Stimulated activated naive B cell treated with anti-CD40 and anti-IgM and Interleukin-4, amounts not matched to agents 10 μg/mL and 1 μg/mL and 100 μg/mL, for 72 hours (primary cell): Measurements from ENCODE around the gene NDUFAF2.

ENCODE experiments used
- ATAC-seq, 2 donors: fragments of 150-1000 bp; cut with Tn5 transposase; replicated peaks; 2 replicates each; pipeline ENCODE4 v1.10.0; 2021; ENCODE audit warnings: moderate library complexity in 1 of 2
- DNase-seq: peaks from one replicate; pipeline ENCODE4 v3.0.0; 2021
- H3K27ac Mint-ChIP-seq: one replicate; pipeline ENCODE4 v1.8.0; 2022; ENCODE audit warnings: mild to moderate bottlenecking, mixed read lengths
- H3K27me3 Mint-ChIP-seq, 2 donors: one replicate each; pipeline ENCODE4 v1.8.0; 2022; ENCODE audit warnings: mixed read lengths in 2 of 2
- H3K36me3 Mint-ChIP-seq, 2 donors: one replicate each; pipeline ENCODE4 v1.8.0; 2022; ENCODE audit warnings: mixed read lengths in 2 of 2, mild to moderate bottlenecking in 1 of 2
- H3K4me1 Mint-ChIP-seq, 2 donors: one replicate each; pipeline ENCODE4 v1.8.0; 2022; ENCODE audit warnings: mixed read lengths in 2 of 2, mild to moderate bottlenecking in 1 of 2
- H3K4me3 Mint-ChIP-seq, 2 donors: one replicate each; pipeline ENCODE4 v1.8.0; 2022; ENCODE audit warnings: mild to moderate bottlenecking in 2 of 2, mixed read lengths in 2 of 2, moderate library complexity in 1 of 2
- H3K9me3 Mint-ChIP-seq, 2 donors: one replicate each; pipeline ENCODE4 v1.8.0; 2022; ENCODE audit warnings: mixed read lengths in 2 of 2, mild to moderate bottlenecking in 1 of 2

The NDUFAF2 gene

DNA sequence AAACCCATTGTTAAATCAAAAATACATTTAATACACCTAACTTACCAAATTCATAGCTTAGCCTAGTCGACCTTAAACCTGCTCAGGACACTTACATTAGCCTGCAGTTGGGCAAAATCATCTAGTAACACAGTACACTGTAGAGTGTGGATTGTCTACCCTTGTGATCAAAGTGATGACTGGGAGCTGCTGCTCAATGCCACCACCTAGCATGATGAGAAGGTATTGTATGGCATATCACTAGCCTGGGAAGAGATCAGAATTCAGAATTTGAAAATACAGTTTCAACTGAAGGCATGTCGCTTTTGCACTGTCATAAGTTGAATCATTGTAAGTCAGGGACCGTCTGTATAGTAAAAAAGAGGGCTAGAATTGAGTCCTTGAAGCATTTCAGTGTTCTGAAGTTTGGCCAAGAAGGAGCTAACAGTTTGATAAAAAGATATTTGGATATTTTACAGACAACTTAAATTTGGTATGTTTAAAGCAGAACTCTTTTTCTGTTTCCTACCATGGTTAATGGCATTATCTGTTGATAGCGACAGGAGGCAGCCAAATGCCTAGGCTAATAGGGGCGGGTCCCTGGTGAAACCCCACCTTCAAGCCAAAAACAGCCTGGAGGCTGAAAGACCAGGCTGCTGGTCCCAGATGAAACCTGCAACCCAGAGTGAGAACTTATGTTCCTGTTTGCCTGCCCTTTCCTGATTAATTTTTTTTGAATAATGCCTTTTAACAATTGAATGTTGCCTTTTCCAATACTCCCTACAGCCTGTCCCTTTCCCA is 194.3 kb downstream of the NDUFAF2 start:
- ATAC-seq (no peak), DNase-seq (no peak)

DNA sequence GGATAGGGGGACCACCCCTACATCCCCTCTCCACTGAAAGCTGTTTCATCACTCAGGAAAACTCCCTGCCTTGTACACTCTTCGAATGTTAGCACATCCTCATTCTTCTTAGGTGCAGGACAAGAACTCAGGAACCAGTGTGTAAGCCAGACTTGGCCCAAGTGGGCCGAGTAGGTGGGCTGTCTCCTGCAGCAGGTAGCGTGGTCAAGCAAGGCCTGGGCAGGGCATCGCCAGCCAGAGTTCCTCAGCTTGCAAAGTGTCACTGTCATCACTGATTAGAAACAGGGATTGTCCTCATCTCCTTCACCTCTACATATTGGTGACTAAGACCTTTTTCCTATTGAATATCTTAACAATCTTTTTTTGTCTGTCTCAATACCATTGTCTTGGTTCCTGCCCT is 194.9 kb downstream of the NDUFAF2 start:
- DNase-seq (no peak), ATAC-seq (no peak)
- H3K36me3 Mint-ChIP-seq, result no peaks in the 10 kb centered on the region
- no peak overlapping the region for H3K27ac Mint-ChIP-seq
- no peaks in the 10 kb centered on the region for H3K9me3 Mint-ChIP-seq
- H3K4me3 Mint-ChIP-seq, result no peak overlapping the region
- H3K27me3 Mint-ChIP-seq, result no peaks in the 10 kb centered on the region
- no peaks in the 10 kb centered on the region for H3K4me1 Mint-ChIP-seq

More for the DNA sequence above, 194.3 kb downstream of the NDUFAF2 start:
- H3K36me3 Mint-ChIP-seq, result no peaks in the 10 kb centered on the region
- H3K27me3 Mint-ChIP-seq, result no peaks in the 10 kb centered on the region
- H3K9me3 Mint-ChIP-seq, result no peaks in the 10 kb centered on the region
- no peaks in the 10 kb centered on the region for H3K4me1 Mint-ChIP-seq
- H3K4me3 Mint-ChIP-seq, result no peak overlapping the region
- no peak overlapping the region for H3K27ac Mint-ChIP-seq

- H3K27me3 Mint-ChIP-seq, result no peaks in the 10 kb centered on the region
- H3K36me3 Mint-ChIP-seq, result peaks cover 5 to 8% of the 10 kb centered on the region in 2 donors
- no peak overlapping the region for H3K27ac Mint-ChIP-seq
- peaks cover 0 to 4% of the 10 kb centered on the region in 2 donors for H3K9me3 Mint-ChIP-seq
- no peak for ATAC-seq
- H3K4me1 Mint-ChIP-seq, result peaks cover 0 to 4% of the 10 kb centered on the region in 2 donors
- DNase-seq, result no peak
- no peak overlapping the region for H3K4me3 Mint-ChIP-seq
Observed at GRCh38 chr5:61141801-61142200, 196.8 kb downstream of the NDUFAF2 start.

- ATAC-seq, result no peak
- no peak for DNase-seq
- H3K4me3 Mint-ChIP-seq, result no peak overlapping the region
- H3K27ac Mint-ChIP-seq, result no peak overlapping the region
- peaks cover 5 to 8% of the 10 kb centered on the region in 2 donors for H3K36me3 Mint-ChIP-seq
- H3K9me3 Mint-ChIP-seq, result peaks cover 0 to 4% of the 10 kb centered on the region in 2 donors
- peaks cover 0 to 4% of the 10 kb centered on the region in 2 donors for H3K4me1 Mint-ChIP-seq
- H3K27me3 Mint-ChIP-seq, result no peaks in the 10 kb centered on the region
Observed at GRCh38 chr5:61142391-61142790, 197.4 kb downstream of the NDUFAF2 start.

DNA sequence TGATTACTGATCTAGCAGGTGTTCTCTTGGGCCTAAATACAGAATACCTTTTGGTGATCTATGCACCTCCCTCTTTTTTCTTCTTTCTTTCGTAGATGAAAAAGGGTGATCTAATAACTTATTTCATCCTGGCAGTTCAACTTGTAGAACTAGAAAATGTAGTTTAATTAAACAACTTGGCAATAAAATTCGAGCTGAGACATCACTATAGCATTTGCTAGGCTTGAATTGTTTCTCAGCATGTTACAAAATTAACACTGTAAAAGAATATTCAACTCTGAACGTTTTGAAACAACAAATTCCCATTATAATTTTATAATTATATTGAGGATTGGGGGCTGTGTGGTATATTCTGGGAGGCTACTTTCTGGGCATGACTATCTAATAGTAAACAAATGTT is 197.8 kb downstream of the NDUFAF2 start:
- H3K4me3 Mint-ChIP-seq, result no peak overlapping the region
- H3K9me3 Mint-ChIP-seq, result peaks cover 0 to 4% of the 10 kb centered on the region in 2 donors
- H3K4me1 Mint-ChIP-seq, result peaks cover 0 to 4% of the 10 kb centered on the region in 2 donors
- H3K27ac Mint-ChIP-seq, result no peak overlapping the region
- no peaks in the 10 kb centered on the region for H3K27me3 Mint-ChIP-seq
- no peak for DNase-seq
- peaks cover 5 to 9% of the 10 kb centered on the region in 2 donors for H3K36me3 Mint-ChIP-seq
- no peak for ATAC-seq

- Mint-ChIP-seq H3K36me3 (peaks cover 17 to 30% of the 10 kb centered on the region in 2 donors), H3K27me3 (no peaks in the 10 kb centered on the region), H3K4me1 (peaks cover 0 to 4% of the 10 kb centered on the region in 2 donors), H3K9me3 (peaks cover 4 to 8% of the 10 kb centered on the region in 2 donors), H3K27ac (no peak overlapping the region), H3K4me3 (no peak overlapping the region)
- no peak for DNase-seq
- no peak for ATAC-seq
Observed at GRCh38 chr5:61148515-61148914, 203.5 kb downstream of the NDUFAF2 start.

DNA sequence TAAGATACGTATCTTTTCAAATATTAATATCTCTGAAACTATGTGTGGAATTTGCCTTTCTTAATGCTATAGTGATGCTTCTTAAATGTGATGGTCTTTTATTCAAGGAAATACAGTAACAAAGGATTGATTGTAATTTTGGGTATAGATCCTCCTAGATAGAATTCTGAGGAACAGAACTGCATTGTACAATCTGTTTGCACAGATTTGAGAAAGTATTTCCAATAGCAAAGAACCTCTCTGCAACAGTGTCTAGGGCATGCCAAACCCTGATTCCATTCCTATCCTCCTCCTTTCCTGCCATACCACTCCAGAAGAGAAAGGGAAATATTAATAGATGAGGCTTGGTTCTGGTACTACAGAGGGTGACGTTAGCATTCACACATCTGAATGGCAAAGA is 206.9 kb downstream of the NDUFAF2 start:
- H3K27ac Mint-ChIP-seq, result no peak overlapping the region
- H3K4me1 Mint-ChIP-seq, result no peaks in the 10 kb centered on the region
- no peaks in the 10 kb centered on the region for H3K27me3 Mint-ChIP-seq
- DNase-seq (no peak), ATAC-seq (no peak)
- H3K4me3 Mint-ChIP-seq, result no peak overlapping the region
- peaks cover 5 to 9% of the 10 kb centered on the region in 2 donors for H3K9me3 Mint-ChIP-seq
- H3K36me3 Mint-ChIP-seq, result peaks cover 31 to 46% of the 10 kb centered on the region in 2 donors

DNA sequence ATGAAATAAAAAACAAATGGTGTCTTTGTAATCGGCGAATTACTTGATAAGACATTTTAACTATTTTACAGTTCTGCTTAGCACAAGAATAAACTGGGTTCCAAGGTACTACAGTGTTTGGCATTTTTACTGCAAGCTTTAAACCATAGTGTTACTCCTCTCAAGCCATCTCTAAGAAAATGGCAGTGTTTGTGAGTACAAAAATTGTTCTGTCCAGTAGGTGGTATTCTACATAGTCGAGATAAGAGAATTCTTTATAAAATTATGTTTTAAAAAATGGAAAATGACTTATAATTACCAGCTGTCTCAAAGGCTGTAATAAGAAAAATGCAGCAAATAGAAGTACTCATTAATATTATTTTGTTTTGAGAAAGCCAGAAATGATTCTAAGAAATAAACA is 214.1 kb downstream of the NDUFAF2 start:
- H3K9me3 Mint-ChIP-seq, result peaks cover 0 to 4% of the 10 kb centered on the region in 2 donors
- no peak overlapping the region for H3K4me3 Mint-ChIP-seq
- no peaks in the 10 kb centered on the region for H3K27me3 Mint-ChIP-seq
- peaks cover 13 to 41% of the 10 kb centered on the region in 2 donors for H3K4me1 Mint-ChIP-seq
- ATAC-seq (no peak), DNase-seq (no peak)
- H3K36me3 Mint-ChIP-seq, result peaks cover 40 to 53% of the 10 kb centered on the region in 2 donors
- no peak overlapping the region for H3K27ac Mint-ChIP-seq

DNA sequence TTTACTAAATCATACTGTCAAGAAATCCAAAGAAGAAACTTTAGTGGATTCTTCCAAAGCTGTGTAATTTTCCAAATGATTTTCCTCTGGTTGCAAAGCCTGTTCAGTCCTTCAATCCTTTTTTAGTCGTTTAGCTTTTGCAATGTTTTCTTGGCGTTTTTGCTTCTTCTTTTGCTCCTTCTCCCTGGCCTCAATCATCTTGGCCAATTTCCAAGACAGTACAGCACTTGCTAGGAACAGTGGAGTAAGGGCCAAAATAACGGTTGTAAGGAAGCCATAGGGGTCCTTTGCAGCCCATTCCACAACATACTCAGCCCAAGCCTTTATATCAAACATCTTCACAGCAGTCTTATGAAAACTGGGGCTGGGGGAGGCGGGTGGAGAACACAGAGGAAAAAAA is 214.8 kb downstream of the NDUFAF2 start:
- H3K27ac Mint-ChIP-seq, result peak overlapping the region; percentile 31
- DNase-seq (no peak), ATAC-seq (no peak)
- H3K4me3 Mint-ChIP-seq, result no peak overlapping the region
- peaks cover 33 to 46% of the 10 kb centered on the region in 2 donors for H3K36me3 Mint-ChIP-seq
- peaks cover 0 to 1% of the 10 kb centered on the region in 2 donors for H3K9me3 Mint-ChIP-seq
- H3K27me3 Mint-ChIP-seq, result no peaks in the 10 kb centered on the region
- peaks cover 16 to 44% of the 10 kb centered on the region in 2 donors for H3K4me1 Mint-ChIP-seq

GRCh38 chr5:61160497-61160896 is 215.5 kb downstream of the NDUFAF2 start:
- H3K4me1 Mint-ChIP-seq, result peaks cover 16 to 44% of the 10 kb centered on the region in 2 donors
- DNase-seq, result no peak
- H3K4me3 Mint-ChIP-seq, result peak overlapping the region in 1 of 2 donors; percentile 32
- no peaks in the 10 kb centered on the region for H3K27me3 Mint-ChIP-seq
- no peaks in the 10 kb centered on the region for H3K9me3 Mint-ChIP-seq
- H3K36me3 Mint-ChIP-seq, result peaks cover 26 to 40% of the 10 kb centered on the region in 2 donors
- ATAC-seq, result no peak
- H3K27ac Mint-ChIP-seq, result no peak overlapping the region

DNA sequence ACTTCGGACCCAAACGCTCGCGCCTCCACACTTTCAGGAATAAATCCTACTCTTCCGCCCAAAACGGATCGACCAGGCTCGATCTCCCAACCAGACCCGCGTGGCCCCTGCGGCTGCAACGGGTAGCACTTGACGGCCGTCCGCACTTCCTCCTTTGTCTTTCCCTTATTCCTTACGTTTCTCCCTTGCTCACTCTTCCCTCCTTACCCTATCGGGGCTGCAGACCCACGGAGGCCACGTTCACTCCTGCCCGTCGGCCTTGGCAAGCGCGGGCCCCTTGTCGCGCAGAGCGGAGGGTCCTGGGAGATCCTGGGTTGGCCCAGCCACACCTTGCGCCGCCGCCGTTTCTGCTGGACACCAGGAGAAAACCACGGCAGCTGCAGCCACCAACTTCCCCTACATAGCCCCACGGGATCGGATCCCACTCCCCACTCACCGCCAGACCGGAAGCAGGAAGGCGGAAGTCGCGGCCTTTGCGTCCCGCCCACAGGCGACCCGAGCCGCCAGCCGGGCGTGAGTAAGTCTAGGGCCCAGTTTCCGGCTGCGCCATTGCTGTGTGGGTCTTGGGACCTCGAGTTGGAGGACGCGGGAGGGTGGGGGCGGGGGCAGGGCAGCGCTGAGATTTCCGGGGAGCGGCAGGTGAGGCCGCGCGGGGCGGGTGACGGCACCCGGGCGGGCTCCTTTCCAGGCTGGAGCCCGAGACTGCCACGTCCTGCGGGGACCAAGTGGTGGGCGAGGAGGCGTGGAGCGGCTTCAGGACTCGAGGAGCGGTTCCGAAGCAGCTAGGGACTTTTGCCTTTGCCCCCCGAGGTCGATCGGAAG is 217.2 kb downstream of the NDUFAF2 start, which contains the start of gene SMIM15:
Gene SMIM15, minus strand, starts transcription at position 459 of the 822 bp plus-strand sequence. CDS start 2,297 bp downstream, outside the sequence.
- Mint-ChIP-seq H3K4me1 (peaks cover 16 to 44% of the 10 kb centered on the region in 2 donors), H3K36me3 (peaks cover 23 to 33% of the 10 kb centered on the region in 2 donors), H3K27ac (peak within 1 kb of the TSS; percentile 98), H3K27me3 (no peaks in the 10 kb centered on the region), H3K9me3 (no peaks in the 10 kb centered on the region), H3K4me3 (peak within 1 kb of the TSS; percentile 90 to 98)
- DNase-seq (peak; percentile 85), ATAC-seq (peak; percentile 96)

- Mint-ChIP-seq H3K9me3 (no peaks in the 10 kb centered on the region), H3K4me1 (peaks cover 18 to 49% of the 10 kb centered on the region in 2 donors), H3K27me3 (no peaks in the 10 kb centered on the region), H3K4me3 (peak overlapping the region; percentile 90 to 98), H3K36me3 (peaks cover 21 to 30% of the 10 kb centered on the region in 2 donors), H3K27ac (peak overlapping the region; percentile 98)
- ATAC-seq, result no peak
- DNase-seq, result no peak
Observed at GRCh38 chr5:61162832-61163567, 218.0 kb downstream of the NDUFAF2 start.

DNA sequence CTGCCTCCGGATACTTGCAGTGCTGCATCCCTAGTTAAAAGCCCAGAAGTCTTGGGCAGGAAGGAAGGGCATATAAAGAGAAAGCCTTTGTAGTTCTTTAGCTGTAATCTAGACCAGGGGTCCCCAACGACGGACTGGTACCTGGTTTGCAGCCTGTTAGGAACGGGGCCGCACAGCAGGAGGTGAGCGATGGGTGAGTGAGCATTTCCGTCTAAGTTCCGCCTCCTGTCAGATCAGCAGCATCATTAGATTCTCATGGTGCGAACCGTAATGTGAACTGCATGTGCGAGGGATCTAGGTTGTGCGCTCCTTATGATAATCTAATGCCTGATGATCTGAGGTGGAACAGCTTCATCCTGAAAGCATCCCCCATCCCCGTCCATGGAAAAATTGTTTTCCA is 218.9 kb downstream of the NDUFAF2 start:
- DNase-seq (no peak), ATAC-seq (no peak)
- H3K9me3 Mint-ChIP-seq, result no peaks in the 10 kb centered on the region
- peaks cover 18 to 23% of the 10 kb centered on the region in 2 donors for H3K36me3 Mint-ChIP-seq
- peak overlapping the region; percentile 14 to 90 for H3K4me3 Mint-ChIP-seq
- H3K4me1 Mint-ChIP-seq, result peaks cover 18 to 45% of the 10 kb centered on the region in 2 donors
- H3K27ac Mint-ChIP-seq, result no peak overlapping the region
- H3K27me3 Mint-ChIP-seq, result no peaks in the 10 kb centered on the region

GRCh38 chr5:61167382-61167781 is 222.4 kb downstream of the NDUFAF2 start:
- Mint-ChIP-seq H3K4me3 (no peak overlapping the region), H3K27me3 (no peaks in the 10 kb centered on the region)
- ATAC-seq, result peak; percentile 39 to 49

More at GRCh38 chr5:61167382-61167781, 222.4 kb downstream of the NDUFAF2 start:
- Mint-ChIP-seq H3K9me3 (no peaks in the 10 kb centered on the region), H3K27ac (peak overlapping the region; percentile 47), H3K4me1 (peaks cover 10 to 22% of the 10 kb centered on the region in 2 donors), H3K36me3 (no peaks in the 10 kb centered on the region)
- no peak for DNase-seq
